ENCODE measurements around the gene NUP62CL.

Gene NUP62CL, protein sequence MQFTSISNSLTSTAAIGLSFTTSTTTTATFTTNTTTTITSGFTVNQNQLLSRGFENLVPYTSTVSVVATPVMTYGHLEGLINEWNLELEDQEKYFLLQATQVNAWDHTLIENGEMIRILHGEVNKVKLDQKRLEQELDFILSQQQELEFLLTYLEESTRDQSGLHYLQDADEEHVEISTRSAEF

DNA sequence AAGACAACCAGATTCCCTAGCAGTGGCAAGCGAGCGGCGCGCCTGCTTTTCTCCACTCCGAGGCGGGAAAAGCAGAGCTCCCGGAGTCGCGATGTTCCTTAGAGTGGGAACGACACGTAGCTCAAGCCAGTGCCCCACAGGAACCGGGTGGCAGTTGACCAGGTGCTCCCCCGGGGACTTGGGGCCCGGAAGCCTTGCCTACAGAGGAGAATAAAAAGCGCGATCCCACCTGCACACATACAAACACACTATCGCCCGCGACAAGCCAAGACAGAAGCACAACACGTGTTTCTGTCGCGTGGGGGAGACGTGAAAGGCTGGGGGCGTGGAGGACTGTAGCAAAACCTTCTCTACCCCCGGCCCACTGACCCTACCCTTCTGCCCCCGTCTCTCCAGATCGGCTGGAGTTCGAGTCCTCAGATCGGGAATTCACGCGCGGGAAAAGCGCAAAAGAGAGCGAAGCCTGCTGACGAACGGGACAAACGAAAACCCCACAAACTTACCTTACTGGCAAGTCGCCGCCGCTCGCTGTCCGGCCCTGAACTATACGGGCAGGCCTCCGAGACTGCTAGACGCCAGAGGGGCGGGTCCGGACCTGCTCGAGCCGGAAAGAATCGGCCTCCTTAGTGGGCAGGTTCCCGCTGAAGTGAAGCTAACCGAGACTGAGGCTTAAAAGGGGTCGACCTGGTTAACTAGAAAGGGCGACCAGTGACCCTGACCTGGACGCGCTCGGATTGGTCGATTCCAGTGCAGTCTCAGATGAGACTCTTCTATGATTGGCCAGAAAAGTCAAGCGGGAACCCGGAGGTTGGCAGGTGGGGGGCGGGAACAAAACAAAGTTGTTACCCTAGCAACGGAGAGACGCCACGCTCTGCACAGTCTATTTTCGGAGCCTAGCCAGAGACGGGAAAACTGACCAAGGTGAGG, at the start of gene NUP62CL, which contains the start of gene DNAAF6:
TSS of gene NUP62CL (minus strand) at position 664 of the 927 bp plus-strand sequence. CDS start 31,287 bp downstream, outside the sequence.
TSS of gene DNAAF6 (plus strand) at position 842 of the 927 bp plus-strand sequence. CDS start 6,265 bp downstream, outside the sequence.
- no peak for DNase-seq (ENCODE audit: extremely low read depth, low read depth)
- TF ChIP-seq, protein P1, sequence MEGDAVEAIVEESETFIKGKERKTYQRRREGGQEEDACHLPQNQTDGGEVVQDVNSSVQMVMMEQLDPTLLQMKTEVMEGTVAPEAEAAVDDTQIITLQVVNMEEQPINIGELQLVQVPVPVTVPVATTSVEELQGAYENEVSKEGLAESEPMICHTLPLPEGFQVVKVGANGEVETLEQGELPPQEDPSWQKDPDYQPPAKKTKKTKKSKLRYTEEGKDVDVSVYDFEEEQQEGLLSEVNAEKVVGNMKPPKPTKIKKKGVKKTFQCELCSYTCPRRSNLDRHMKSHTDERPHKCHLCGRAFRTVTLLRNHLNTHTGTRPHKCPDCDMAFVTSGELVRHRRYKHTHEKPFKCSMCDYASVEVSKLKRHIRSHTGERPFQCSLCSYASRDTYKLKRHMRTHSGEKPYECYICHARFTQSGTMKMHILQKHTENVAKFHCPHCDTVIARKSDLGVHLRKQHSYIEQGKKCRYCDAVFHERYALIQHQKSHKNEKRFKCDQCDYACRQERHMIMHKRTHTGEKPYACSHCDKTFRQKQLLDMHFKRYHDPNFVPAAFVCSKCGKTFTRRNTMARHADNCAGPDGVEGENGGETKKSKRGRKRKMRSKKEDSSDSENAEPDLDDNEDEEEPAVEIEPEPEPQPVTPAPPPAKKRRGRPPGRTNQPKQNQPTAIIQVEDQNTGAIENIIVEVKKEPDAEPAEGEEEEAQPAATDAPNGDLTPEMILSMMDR (IDR thresholded peaks at IDR 0.05; ENCODE audit: low read depth, low read length), result no peak

DNA sequence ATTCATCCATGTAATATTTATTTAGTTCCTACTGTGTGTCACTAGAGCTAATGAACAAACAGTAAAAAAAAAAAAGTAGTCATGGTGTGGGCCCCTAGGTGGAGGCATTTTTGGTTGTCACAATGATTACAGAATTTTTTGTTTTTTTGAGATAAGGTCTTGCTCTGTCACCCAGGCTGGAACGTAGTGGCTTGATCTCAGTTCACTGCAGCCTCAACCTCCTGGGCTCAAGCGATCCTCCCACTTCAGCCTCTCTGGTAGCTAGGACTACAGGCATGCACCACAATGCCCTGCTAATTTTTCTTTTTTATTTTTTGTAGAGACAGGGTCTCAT, 22.2 kb upstream of the NUP62CL start:
- TF ChIP-seq, protein P1 (IDR thresholded peaks at IDR 0.05; ENCODE audit: low read depth, low read length), result no peak

DNA sequence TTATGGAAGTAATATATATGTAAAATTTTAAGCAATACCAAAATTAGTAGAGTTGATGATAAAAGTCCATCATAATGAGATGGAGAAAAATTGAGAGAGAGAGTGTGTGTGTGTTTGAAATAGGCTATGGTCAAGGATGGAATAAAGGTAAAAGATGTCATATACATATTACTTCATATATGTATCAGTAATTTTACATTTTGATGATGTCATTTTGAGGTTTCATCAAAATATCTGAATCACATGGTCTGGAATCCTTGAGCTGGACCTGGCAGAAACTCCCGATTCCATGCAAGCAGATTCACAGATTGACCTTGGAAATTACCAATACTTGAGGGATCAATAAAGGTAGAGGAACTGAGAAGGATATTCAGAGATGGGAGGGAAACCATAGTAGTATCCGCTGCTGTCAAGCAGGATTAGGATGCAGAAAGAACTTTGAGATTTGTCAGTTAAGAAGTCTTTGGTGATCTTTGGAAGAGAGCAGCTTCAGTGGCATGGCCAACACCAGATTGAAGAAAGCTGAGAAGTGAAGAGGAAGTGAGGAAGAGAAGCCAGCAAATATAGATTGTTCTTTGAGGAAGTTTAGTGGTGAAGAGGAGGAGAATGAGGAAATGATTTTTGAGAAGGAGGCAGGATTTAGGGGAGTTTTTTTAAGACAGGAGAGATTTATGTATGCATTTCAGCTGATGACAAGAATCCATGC, 21.7 kb upstream of the NUP62CL start:
- DNase-seq (ENCODE audit: extremely low read depth, low read depth), result no peak
- TF ChIP-seq, protein P1 (IDR thresholded peaks at IDR 0.05; ENCODE audit: low read depth, low read length), result no peak

More for the DNA sequence above, 22.2 kb upstream of the NUP62CL start:
- DNase-seq (ENCODE audit: extremely low read depth, low read depth), result no peak

DNA sequence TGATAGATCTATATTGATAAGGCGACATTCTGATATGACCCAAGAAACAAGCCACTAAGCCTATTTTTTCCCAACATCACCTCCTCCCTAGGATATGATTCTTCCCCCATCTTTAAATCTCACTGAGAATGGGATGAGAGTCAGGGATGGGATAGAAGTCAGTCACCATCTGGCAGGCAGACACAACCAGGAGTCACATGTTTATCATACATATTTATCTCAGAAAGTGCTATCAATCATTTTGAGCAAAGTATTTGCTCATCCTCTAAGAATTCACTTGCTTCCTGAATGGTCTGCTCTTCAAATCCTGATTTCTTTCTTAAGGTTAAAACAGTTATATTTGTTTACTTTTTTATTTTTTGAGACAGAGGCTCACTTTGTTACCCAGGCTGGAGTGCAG, 20.5 kb upstream of the NUP62CL start:
- TF ChIP-seq, protein P1 (IDR thresholded peaks at IDR 0.05; ENCODE audit: low read depth, low read length), result no peak
- no peak for DNase-seq (ENCODE audit: extremely low read depth, low read depth)

DNA sequence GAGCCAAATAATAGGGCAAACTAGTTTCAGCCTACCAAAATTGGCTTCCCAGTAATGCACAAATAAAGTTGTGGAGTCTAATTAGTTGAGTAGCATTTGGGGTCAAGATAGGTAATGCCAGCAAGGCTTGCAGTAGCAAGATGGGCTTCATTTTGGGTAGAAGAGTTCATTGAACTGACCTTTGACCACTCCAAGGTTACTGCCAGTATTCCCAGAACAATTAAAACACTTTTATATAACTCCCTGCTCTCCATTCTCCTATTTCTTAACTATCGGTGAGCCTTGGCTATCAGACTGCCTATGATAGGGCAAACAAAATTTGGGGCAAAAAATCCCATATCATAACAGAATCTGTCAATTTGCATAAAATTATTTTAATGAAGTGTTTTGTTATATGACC, 7.2 kb upstream of the NUP62CL start:
- TF ChIP-seq, protein P1 (IDR thresholded peaks at IDR 0.05; ENCODE audit: low read depth, low read length), result no peak
- no peak for DNase-seq (ENCODE audit: extremely low read depth, low read depth)

DNA sequence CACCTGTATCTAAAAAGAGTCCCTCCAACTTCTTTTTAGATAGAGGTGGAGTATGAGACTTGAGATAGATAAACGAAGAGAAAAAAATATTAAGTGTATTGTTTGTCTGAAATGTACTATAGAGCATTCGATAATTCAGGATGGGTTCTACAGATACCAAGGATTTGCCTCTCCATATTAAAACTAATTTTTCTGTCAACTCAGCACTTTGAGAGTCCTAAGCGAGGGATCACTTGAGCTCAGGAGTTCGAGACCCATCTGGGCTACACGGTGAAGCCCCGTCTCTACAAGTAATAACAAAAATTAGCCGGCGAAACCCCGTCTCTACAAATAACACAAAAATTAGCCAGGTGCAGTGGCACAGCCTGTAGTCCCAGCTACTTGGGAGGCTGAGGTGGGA, 1.7 kb upstream of the NUP62CL start:
- TF ChIP-seq, protein P1 (IDR thresholded peaks at IDR 0.05; ENCODE audit: low read depth, low read length), result no peak
- no peak for DNase-seq (ENCODE audit: extremely low read depth, low read depth)

Measured in AG09319 (cell line).